Fibroblast of lung (primary cell): ENCODE measurements around the gene SPRING1.

ENCODE experiments used
- EZH2 ChIP-seq: IDR thresholded peaks from 2 replicates; pipeline ENCODE4 v1.5.1; 2012; ENCODE audit warnings: low read length, control low read depth, mild to moderate bottlenecking; ENCODE audit errors: missing control alignments
- TF ChIP-seq, protein P1 (sequence below), 2 donors: IDR thresholded peaks in 1 of 2; conservative IDR thresholded peaks in 1 of 2; 1 replicate in 1 of 2; 2 replicates in 1 of 2; pipeline ENCODE4 v1.5.1; 2011 to 2012; ENCODE audit warnings: low read length in 2 of 2, control low read depth in 1 of 2, inconsistent platforms in 1 of 2, low read depth in 1 of 2, mild to moderate bottlenecking in 1 of 2

DNA sequence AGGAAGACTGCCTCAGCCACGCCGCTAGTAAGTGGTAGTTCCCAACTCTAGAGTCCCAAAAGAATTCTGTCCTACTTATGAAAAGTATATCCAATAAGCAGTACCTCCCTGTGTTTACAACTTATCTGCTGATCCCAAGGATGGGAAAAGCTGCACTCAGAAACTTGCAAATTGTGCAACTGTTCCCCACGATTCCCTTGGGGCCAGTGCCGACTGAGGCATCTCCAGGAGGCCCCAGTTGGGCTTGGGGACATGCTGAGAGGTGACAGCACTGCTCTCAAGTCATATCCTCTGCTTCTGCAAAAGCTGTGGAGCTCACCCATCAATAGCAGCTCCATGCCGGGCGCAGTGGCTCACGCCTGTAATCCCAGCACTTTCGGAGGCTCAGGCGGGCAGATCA lies 23.7 kb downstream of the SPRING1 start:
- TF ChIP-seq, protein P1, sequence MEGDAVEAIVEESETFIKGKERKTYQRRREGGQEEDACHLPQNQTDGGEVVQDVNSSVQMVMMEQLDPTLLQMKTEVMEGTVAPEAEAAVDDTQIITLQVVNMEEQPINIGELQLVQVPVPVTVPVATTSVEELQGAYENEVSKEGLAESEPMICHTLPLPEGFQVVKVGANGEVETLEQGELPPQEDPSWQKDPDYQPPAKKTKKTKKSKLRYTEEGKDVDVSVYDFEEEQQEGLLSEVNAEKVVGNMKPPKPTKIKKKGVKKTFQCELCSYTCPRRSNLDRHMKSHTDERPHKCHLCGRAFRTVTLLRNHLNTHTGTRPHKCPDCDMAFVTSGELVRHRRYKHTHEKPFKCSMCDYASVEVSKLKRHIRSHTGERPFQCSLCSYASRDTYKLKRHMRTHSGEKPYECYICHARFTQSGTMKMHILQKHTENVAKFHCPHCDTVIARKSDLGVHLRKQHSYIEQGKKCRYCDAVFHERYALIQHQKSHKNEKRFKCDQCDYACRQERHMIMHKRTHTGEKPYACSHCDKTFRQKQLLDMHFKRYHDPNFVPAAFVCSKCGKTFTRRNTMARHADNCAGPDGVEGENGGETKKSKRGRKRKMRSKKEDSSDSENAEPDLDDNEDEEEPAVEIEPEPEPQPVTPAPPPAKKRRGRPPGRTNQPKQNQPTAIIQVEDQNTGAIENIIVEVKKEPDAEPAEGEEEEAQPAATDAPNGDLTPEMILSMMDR (conservative IDR thresholded peaks at IDR 0.05 in 1 of 2, IDR thresholded peaks at IDR 0.05 in 1 of 2; ENCODE audit: low read depth in 1 of 2, low read length in 2 of 2): no peak
- no peak for TF ChIP-seq EZH2
